ENCODE data around the gene RSPH1.

RSPH1 gene

GRCh38 chr21:42508371-42508770 is 12.3 kb upstream of the RSPH1 start:
- no peak for DNase-seq (ENCODE audit: extremely low read depth, low read depth)
- H3K4me3 ChIP-seq (replicated peaks; ENCODE audit: low read depth, low read length): no peak overlapping the region
- no peak for TF ChIP-seq CTCF (IDR thresholded peaks at IDR 0.05; ENCODE audit: low read depth, low read length, missing control alignments)

GRCh38 chr21:42507418-42507817 is 11.4 kb upstream of the RSPH1 start:
- no peak for TF ChIP-seq CTCF (IDR thresholded peaks at IDR 0.05; ENCODE audit: low read depth, low read length, missing control alignments)
- DNase-seq (ENCODE audit: extremely low read depth, low read depth): no peak
- H3K4me3 ChIP-seq (replicated peaks; ENCODE audit: low read depth, low read length): no peak overlapping the region

- no peak for TF ChIP-seq CTCF (IDR thresholded peaks at IDR 0.05; ENCODE audit: low read depth, low read length, missing control alignments)
- H3K4me3 ChIP-seq (replicated peaks; ENCODE audit: low read depth, low read length): no peak overlapping the region
- DNase-seq (ENCODE audit: extremely low read depth, low read depth): no peak
These were observed 9.2 kb upstream of the RSPH1 start for GRCh38 chr21:42505090-42505726.

- DNase-seq (ENCODE audit: extremely low read depth, low read depth): no peak
- no peak overlapping the region for H3K4me3 ChIP-seq (replicated peaks; ENCODE audit: low read depth, low read length)
- no peak for TF ChIP-seq CTCF (IDR thresholded peaks at IDR 0.05; ENCODE audit: low read depth, low read length, missing control alignments)
These were observed 7.7 kb upstream of the RSPH1 start for GRCh38 chr21:42503711-42504110.

- H3K4me3 ChIP-seq (replicated peaks; ENCODE audit: low read depth, low read length): no peak overlapping the region
- TF ChIP-seq CTCF (IDR thresholded peaks at IDR 0.05; ENCODE audit: low read depth, low read length, missing control alignments): no peak
These were observed 4.7 kb upstream of the RSPH1 start for GRCh38 chr21:42500736-42501135.

GRCh38 chr21:42500225-42500624 is 4.2 kb upstream of the RSPH1 start:
- TF ChIP-seq CTCF (IDR thresholded peaks at IDR 0.05; ENCODE audit: low read depth, low read length, missing control alignments): no peak
- no peak overlapping the region for H3K4me3 ChIP-seq (replicated peaks; ENCODE audit: low read depth, low read length)
- DNase-seq (ENCODE audit: extremely low read depth, low read depth): no peak

More at GRCh38 chr21:42500736-42501135, 4.7 kb upstream of the RSPH1 start:
- DNase-seq (ENCODE audit: extremely low read depth, low read depth): no peak

Measured in HFF-Myc (cell line).